ENCODE measurements around the gene FRMD4A.

The FRMD4A gene

GRCh38 chr10:13658871-13659685 is 671.6 kb downstream of the FRMD4A start:
- no peak for DNase-seq

GRCh38 chr10:13658264-13658663 is 672.5 kb downstream of the FRMD4A start:
- no peak for DNase-seq

DNA sequence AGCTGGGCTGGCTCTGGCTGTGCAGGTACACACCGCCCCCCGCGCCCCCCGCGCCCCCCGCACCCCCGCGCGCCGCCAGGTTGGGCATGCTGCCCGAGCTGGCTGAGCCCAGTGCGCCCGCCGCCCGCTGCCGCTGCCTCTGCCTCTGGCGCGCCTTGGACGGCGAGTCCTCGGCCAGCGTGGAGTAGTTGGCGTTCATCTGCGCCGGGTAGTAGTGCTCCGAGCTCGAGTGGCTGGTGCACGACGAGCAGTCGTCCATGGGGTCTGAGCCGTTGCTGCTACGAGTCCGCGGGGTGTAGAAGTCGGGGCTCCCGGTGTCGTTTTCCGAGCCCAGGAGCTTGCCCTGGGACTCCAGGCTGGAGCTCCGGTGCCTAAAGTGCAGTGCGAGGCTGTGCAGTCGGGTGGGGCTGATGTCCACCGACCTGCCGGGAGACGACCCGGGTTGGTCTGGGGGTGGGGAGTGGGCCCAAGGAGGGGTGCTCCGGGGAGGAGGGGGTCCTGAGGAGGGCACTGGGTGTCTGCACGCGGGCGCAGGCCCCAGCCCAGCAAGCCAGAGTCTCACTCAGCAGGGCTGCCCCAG is 673.5 kb downstream of the FRMD4A start:
- DNase-seq: no peak

DNA sequence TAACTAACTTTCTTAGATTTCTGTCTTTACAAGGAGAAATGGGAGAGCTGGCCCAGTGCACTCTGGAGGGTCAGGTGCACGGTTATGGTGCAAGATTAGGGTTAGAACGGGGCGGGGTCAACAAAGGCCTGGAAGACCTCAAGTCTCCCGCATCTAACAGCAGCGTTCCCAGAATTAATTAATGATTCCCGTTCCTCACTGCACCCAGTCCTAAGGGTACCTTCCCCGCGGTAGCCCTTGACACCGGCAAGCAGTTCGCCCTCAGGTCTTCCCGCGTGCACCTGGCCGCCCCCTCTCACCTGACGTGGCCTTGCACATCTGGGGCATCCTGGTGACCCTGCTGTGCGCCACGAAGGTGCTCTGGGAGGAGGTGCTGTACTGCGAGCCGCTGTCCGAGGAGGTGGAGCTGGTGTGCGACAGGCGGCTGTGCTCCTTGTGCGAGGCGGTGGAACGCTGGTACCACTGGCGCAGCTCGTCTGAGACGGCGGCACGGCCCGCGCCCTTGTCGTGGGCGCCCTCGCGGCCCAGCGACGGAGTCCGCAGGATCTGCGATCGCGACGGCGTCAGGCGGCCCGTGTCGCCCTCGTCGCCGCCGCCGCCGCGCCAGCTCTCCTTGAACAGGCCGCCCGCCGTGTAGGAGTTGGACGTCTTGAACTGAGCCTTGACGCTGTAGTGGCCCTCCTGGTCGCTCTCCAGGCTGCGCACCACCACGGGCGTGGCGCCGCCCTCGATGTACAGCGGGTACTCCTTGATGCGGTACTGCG is 674.2 kb downstream of the FRMD4A start:
- no peak for DNase-seq

DNA sequence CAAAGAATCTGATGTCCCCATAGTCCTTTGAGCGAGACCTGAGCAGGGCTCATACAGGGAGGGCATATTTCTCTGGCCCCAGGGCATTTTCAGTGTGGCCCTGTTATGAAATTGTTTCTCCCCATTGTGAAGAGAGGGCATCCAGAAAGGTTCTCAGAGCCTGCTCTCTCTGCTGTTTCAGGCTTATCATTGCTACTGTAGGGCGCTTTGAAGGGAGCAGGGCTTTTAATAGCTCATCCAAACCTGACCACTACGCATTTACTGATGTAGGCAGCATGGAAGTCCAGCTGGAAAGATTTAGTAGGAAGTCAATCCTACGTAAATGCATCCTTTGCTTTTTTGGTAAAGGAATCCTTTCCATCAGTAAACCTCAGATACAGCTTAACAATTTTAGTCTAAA is 675.9 kb downstream of the FRMD4A start:
- no peak for DNase-seq

DNA sequence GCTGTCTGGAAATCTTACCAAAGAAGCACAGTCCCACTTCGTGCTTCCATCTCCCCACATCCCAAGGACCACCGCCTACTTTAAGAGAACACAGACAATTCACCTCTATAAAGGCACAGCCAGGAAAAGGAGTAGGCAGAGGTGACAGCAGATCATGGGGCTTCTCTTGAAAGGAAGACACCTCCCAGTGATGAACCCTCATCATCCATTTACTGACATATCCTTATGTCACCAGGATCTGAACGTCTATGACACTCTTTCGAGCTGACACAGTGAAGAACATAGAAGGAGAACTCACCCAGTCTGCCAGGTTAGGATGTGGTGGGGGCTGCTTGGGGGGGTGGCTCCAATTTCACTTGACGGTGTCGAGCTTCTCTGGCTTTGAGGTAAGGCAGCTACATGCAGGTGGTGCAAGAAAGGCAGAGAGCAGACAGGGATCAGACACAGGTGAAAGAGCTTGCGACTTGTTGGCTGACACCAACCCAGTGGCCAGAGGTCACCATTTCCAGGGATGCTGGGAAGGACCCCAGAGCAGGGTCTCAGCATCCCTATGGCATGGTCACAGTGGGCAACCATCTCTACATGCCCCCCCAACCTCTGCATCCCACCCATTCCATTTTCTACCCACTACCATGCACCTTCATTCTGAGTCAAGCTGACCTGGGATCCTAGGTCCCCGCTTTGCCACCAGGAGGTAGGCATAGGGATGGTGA is 676.5 kb downstream of the FRMD4A start:
- DNase-seq: no peak

DNA sequence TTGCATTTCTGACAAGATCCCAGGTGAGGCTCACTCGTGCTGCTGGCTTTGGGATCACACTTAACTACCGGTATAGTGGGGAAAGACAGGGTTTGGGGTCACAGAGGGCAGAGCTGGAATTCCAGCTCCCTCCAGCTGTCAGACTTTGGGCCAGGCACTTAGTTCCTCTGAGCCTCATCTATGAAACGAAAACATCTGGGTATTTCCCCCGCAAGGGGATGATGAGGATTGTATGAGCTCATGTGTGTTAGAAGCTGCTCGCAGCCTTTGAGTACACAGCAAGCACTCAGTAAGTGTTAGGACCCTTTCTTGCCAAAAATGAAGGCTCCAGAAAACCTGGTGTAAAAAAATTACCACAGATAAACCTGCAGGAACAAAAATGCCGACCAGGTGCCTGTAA is 677.9 kb downstream of the FRMD4A start:
- DNase-seq: no peak

- DNase-seq: no peak
These were observed 678.6 kb downstream of the FRMD4A start for GRCh38 chr10:13651969-13652720.

DNA sequence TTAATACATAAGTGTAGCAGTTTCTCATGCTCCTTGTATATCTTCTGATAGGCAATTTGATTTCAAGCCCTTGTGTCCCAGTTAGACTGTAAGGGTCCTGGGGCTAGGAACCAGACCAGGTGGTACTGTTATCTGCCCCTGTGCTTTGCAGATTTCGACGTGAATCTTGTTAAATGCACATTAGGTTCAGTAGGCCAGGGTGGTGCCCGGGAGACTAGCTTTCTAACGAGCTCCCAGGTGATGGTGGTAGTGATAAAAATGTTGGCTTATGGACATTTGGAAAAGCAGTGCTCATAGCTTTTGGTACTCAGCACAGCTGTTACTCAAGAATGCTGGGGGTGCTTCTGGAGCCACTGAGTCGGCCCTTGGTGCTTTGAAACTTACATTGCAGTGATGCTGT is 679.8 kb downstream of the FRMD4A start:
- DNase-seq: no peak

DNA sequence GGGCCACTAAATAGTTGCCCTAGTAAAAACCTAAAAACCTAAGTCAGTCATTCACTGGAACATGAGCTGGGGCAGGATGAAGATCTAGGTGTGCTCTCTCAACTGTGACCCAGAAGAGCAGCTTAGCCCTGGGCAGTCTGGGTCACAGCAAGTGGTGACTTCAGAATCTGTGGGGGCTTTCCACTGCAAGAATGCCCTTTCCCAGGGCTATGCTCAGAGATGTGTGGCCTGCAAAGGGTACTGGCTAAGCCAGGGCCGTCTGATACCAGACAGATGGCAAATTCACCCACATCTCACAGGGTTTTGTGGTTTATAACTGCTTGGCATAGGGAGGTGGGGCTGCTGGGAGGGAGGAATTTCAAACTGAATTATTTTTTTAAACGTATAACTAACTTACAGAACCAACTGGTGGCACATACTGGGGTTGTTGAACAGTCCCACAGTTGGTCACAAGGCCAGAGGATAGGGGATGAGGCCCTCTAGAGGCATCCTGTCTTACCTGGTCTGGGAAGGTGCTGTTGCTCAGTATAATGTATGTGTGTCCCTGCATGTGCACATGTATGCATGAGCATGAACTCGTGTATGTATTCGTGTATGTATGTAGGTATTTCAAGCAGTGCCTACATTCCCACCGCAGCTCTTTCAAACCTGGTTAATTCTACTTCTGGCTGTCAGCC is 680.7 kb downstream of the FRMD4A start:
- DNase-seq: no peak

DNA sequence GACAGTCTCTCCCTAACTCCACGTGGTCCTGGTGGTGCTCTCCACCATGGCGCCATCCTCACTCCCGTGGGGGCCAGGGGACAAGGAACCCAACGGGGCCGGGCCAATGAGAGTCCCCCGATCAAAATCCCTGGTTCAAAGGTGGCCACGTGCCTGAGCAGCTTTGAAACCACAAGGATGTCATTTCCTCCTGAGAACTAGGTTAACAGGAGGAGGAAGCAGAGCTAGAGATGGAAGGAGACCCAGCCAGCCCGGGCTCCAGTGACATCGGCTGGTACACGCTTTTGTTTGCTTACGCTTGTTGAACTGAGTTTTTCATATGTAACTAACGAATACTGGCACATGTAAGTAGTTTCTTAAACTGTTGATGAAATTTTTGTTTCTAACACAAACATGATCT is 682.3 kb downstream of the FRMD4A start:
- DNase-seq: no peak

DNA sequence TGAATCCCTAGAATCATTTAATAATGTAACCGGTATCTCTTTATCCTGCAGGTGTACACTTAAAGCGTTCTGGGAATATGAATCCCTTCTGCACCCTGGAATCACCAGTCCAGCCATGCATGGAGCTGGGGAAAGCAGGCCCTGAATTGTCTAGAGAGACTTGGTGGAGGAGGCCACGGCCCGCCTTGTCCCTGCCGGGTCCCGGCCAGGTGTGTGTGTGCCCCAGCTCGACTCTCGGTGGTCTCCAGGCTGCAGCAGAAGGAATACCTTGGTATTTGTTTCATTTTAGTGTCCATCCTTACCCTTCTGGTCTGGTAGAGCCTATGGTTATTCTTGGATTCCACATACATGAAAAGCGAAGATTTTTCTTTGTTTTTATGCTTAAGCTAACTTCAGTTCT is 685.9 kb downstream of the FRMD4A start:
- no peak for DNase-seq

GRCh38 chr10:13643016-13643415 is 687.7 kb downstream of the FRMD4A start:
- DNase-seq: no peak

DNA sequence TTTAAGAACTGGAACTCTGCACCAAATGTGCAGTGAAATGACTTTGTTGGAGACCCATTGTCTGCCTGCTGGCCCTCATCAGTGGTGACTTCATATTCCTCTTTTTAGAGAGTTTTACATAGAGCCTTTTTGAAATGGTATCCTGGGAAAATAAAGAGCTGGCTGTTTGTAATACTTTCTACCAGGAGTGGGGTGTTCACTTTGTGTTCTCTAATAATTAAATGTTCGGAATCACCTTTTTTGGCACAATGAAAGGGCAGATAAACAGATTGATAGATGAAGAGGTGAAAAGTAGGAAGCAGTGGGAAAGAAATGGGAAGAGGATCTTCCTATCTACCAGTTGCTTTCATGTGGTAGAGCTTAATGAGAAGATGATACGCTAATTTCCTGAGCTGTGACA is 688.4 kb downstream of the FRMD4A start:
- DNase-seq: no peak

DNA sequence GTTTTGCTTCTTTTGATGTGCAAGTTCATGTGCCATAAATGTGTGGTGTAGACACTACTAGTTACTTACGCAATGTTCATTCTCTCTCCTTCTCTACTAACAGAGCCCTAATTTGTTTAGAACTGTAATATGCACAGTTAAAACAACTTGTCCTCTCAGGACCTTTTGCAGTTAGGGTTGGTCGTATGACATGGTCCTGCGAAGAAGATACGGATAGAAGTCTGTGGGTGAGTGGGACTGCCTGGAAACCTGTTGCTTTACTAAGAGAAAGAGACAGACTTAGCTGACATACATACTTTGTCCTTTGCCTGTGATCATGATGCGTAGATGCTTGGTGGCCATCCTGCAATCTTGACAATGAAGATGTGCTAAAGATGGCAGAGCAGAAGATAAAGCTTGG is 692.8 kb downstream of the FRMD4A start:
- no peak for DNase-seq

GRCh38 chr10:13637303-13637856 is 693.3 kb downstream of the FRMD4A start:
- DNase-seq: no peak

DNA sequence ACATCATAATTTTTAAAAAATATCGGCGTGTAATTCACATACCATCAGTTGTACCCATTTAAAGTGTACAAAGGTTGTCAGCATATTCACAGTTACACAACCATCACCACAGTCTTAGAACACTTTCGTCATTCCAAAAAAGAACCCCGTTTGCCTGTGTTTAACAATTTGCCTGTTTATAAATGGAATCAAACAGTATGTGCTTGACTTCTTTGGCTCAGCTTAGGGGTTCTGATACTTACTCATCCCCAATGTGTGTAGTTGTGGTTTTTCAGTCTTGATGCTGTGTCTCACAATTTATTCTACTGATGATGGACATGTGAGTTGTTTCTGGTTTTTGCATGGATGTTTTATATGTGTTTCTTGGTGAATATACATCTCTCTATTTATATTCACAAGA is 693.9 kb downstream of the FRMD4A start:
- no peak for DNase-seq

GRCh38 chr10:13634207-13634606 is 696.5 kb downstream of the FRMD4A start:
- no peak for DNase-seq

DNA sequence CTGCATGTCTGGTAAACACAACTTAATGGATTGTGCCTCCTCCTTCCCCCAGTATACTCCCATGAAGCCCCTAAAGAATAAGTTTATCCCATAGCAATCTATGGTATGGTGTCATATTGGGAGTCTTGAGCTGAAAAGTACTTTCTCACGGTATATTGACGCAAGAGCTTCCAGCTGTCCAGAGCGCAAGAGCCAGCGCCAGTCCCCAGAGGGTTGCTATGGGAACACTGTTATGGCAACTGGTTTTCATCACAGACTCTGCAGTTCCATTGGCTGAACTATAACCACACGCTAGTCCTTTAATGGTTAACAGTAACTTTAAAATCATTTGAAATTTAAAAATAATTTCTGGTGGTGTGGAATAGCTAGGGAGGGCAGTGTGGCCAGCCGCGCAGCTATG is 697.0 kb downstream of the FRMD4A start:
- no peak for DNase-seq

DNA sequence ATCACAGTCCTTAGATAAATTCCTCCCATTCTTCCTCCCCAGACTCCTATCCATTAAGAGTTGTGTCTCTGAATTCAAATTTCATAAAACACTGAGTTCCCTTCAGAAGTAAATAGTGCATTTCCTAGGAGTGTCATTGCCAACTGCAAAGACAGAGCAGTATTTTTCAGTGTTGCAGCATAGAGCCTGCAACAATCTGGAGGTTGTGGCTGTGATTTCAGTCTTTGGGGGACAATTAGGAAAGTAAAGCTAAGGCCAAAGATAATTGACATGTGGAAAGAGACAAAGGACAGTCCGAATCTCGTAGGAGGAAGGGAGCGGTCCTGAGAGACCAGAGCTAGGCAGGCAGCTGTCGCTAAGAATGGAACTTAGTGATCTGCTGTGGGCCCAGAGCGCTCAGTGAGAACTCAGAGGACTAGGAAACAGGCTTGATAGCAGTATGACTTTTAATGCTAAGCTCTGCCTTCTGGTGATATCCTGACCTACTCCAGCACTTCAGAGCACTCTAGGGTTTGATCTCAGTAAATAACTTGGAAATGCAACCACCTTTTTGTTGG is 697.8 kb downstream of the FRMD4A start:
- no peak for DNase-seq

GRCh38 chr10:13632440-13632839 is 698.3 kb downstream of the FRMD4A start:
- no peak for DNase-seq
